ENCODE measurements around the gene FGF5.

Gene FGF5

DNA sequence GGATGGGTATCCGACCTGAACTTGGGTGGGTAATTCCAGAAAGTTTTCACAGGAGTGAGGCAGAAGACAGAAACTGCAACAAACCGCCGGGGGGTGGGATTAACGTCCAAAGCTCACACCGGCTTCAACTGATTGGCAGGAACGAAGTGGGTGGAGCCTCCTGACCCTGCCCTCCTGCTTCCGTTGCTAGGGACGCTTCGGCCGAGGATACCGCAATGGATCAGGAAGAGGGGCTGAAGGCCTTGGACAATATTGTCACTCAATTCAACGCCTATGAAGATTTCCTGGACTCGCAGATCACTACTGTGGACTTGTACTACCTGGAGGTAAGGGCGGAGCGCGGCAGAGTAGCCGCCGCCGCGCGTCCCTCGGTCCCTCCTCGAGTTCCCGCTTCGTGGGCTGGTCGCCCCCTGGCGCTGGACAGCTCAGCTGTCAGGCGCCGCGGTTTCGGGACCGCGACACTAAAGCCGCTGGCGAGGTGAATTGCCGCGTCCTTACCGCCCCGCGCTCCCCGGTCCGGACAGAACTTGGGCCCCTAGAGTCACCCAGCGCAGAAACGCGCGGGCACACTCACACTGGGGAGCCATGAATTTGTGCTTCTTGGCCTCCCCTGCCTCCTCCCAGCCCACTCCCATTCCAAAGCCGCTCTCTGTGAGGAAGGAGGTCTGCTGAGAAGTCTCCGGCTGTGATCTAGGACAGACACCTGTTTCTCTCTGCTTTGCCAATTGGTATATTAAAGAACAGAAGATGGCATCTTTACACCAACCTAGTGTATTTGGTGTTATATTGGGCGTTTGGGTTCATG is 69.3 kb downstream of the FGF5 start, which contains the start of gene CFAP299 (continued):
- TF ChIP-seq PRDM10 (tag by site-specific recombination; IDR thresholded peaks at IDR 0.05) (peak; percentile 61), ZNF214 (tag by site-specific recombination; IDR thresholded peaks at IDR 0.05; ENCODE audit: borderline replicate concordance) (no peak), ZNF621 (tag by site-specific recombination; IDR thresholded peaks at IDR 0.05) (no peak), ZNF146 (tag by site-specific recombination; IDR thresholded peaks at IDR 0.05) (no peak), KLF8 (tag by site-specific recombination; IDR thresholded peaks at IDR 0.05) (no peak), ZBTB8A (tag by site-specific recombination; IDR thresholded peaks at IDR 0.05) (peak; percentile 19; the same call in 1 of the 2 replicates), ZNF510 (tag by site-specific recombination; IDR thresholded peaks at IDR 0.05; ENCODE audit: insufficient replicate concordance) (no peak), ZNF670 (tag by site-specific recombination; IDR thresholded peaks at IDR 0.05; ENCODE audit: low read depth) (no peak), GLI4 (tag by site-specific recombination; IDR thresholded peaks at IDR 0.05) (no peak), ZNF174 (tag by site-specific recombination; IDR thresholded peaks at IDR 0.05) (no peak), ZEB2 (tag by site-specific recombination; IDR thresholded peaks at IDR 0.05) (peak; percentile 48), SP3 (tag by site-specific recombination; IDR thresholded peaks at IDR 0.05) (peak; percentile 63), KLF1 (tag by site-specific recombination; IDR thresholded peaks at IDR 0.05) (no peak), ELK4 (IDR thresholded peaks at IDR 0.05; ENCODE audit: borderline replicate concordance, low read depth, low read length) (no peak), ZNF239 (tag by site-specific recombination; IDR thresholded peaks at IDR 0.05) (no peak), SALL2 (tag by site-specific recombination; IDR thresholded peaks at IDR 0.05; ENCODE audit: borderline replicate concordance) (no peak), ZNF248 (tag by site-specific recombination; IDR thresholded peaks at IDR 0.05) (no peak), ZNF24 (tag by site-specific recombination; IDR thresholded peaks at IDR 0.05) (no peak), ZNF280C (tag by site-specific recombination; IDR thresholded peaks at IDR 0.05) (no peak), ZNF19 (tag by site-specific recombination; IDR thresholded peaks at IDR 0.05; ENCODE audit: low read depth) (no peak), ZBTB7A (tag by site-specific recombination; IDR thresholded peaks at IDR 0.05; ENCODE audit: low read depth) (no peak), ZNF341 (tag by site-specific recombination; IDR thresholded peaks at IDR 0.05; ENCODE audit: low read depth) (no peak), ZNF473 (tag by site-specific recombination; IDR thresholded peaks at IDR 0.05) (no peak), ZNF138 (tag by site-specific recombination; IDR thresholded peaks at IDR 0.05; ENCODE audit: borderline replicate concordance) (no peak), ZNF521 (tag by site-specific recombination; IDR thresholded peaks at IDR 0.05) (no peak), ZNF140 (tag by site-specific recombination; IDR thresholded peaks at IDR 0.05) (no peak)
- TF ChIP-seq, protein P1, sequence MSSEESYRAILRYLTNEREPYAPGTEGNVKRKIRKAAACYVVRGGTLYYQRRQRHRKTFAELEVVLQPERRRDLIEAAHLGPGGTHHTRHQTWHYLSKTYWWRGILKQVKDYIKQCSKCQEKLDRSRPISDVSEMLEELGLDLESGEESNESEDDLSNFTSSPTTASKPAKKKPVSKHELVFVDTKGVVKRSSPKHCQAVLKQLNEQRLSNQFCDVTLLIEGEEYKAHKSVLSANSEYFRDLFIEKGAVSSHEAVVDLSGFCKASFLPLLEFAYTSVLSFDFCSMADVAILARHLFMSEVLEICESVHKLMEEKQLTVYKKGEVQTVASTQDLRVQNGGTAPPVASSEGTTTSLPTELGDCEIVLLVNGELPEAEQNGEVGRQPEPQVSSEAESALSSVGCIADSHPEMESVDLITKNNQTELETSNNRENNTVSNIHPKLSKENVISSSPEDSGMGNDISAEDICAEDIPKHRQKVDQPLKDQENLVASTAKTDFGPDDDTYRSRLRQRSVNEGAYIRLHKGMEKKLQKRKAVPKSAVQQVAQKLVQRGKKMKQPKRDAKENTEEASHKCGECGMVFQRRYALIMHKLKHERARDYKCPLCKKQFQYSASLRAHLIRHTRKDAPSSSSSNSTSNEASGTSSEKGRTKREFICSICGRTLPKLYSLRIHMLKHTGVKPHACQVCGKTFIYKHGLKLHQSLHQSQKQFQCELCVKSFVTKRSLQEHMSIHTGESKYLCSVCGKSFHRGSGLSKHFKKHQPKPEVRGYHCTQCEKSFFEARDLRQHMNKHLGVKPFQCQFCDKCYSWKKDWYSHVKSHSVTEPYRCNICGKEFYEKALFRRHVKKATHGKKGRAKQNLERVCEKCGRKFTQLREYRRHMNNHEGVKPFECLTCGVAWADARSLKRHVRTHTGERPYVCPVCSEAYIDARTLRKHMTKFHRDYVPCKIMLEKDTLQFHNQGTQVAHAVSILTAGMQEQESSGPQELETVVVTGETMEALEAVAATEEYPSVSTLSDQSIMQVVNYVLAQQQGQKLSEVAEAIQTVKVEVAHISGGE (tag by site-specific recombination; conservative IDR thresholded peaks at IDR 0.05; ENCODE audit: low read depth) = peak; percentile 45; the same call in 1 of the 2 replicates
